Measurements from ENCODE around the gene KRTAP10-7. TPM values are rescaled to one million over a fixed set of nuclear protein-coding genes. Genes with fewer than 3 reads are reported as not detected.
"Not testable (repeated sequence)": the region's sequence is repeated elsewhere in the genome, so short reads cannot be mapped to it uniquely, and the experiment has no call there.

Gene KRTAP10-7
- total RNA-seq, 1 donor from 2014 or later, result not detected

DNA sequence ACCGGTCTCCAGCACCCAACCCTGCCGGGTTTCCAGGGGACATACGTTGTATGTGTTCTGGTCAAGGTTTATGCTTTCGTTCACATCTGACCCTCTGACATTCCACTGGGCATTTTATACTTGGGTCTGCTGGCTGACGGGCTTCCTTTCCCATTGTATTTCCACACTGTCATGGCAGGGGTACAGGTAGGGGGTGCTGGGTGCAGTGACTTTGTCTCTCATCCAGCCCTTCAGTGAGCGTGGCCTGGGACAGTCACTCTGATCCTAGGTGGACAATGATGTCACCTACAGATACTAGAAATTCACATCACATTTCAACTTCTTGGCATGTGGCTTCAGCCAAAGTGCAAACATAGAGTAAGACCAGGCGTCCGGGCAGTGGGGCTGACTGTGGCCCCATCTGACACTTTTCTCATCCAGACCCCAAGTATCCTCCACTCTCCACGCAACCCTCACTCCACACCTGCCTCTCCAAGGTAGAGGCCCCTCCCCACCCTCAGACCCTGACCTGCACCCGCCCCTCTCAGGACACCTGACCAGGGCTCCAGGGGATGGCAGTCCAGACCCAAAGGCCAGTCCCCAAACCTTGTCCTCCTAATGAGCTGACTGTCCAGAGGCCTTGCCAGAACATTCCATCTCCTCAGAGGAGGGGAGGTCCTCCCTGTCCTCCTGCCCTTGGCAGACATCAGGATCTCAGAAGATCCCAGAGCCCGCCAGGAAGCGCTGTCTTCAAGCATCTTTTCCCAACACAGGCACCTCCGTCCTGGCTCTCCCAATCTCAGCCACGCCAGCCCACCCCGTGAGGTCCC, 36.0 kb downstream of the KRTAP10-7 start:
- Histone ChIP-seq H4K20me1 (ENCODE audit: low read depth) (no peaks in the 10 kb centered on the region), H3K79me2 (ENCODE audit: low read depth) (no peaks in the 10 kb centered on the region), H3K4me1 (peaks cover 7% of the 10 kb centered on the region), H2AFZ (replicated peaks) (no peak overlapping the region), H3K27me3 (no peaks in the 10 kb centered on the region), H3K27ac (no peak overlapping the region), H3K9me3 (ENCODE audit: low read depth) (peaks cover 8% of the 10 kb centered on the region), H3F3A (ENCODE audit: low read depth) (peaks cover 2% of the 10 kb centered on the region), H3K4me3 (no peak overlapping the region), H3K9ac (no peak overlapping the region), H3K36me3 (no peaks in the 10 kb centered on the region), H3K4me2 (no peak overlapping the region)
- H3K27ac Mint-ChIP-seq, result no peak overlapping the region
- TF ChIP-seq EZH2 (IDR thresholded peaks at IDR 0.05) (no peak), EZH2phosphoT487 (IDR thresholded peaks at IDR 0.05) (no peak)
- TF ChIP-seq, protein P1, sequence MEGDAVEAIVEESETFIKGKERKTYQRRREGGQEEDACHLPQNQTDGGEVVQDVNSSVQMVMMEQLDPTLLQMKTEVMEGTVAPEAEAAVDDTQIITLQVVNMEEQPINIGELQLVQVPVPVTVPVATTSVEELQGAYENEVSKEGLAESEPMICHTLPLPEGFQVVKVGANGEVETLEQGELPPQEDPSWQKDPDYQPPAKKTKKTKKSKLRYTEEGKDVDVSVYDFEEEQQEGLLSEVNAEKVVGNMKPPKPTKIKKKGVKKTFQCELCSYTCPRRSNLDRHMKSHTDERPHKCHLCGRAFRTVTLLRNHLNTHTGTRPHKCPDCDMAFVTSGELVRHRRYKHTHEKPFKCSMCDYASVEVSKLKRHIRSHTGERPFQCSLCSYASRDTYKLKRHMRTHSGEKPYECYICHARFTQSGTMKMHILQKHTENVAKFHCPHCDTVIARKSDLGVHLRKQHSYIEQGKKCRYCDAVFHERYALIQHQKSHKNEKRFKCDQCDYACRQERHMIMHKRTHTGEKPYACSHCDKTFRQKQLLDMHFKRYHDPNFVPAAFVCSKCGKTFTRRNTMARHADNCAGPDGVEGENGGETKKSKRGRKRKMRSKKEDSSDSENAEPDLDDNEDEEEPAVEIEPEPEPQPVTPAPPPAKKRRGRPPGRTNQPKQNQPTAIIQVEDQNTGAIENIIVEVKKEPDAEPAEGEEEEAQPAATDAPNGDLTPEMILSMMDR (IDR thresholded peaks at IDR 0.05), result no peak
- H3K4me3 Mint-ChIP-seq, result no peak overlapping the region
- peaks cover 14% of the 10 kb centered on the region for H3K27me3 Mint-ChIP-seq (ENCODE audit: insufficient read depth, low read depth)
- peaks cover 11% of the 10 kb centered on the region for H3K4me1 Mint-ChIP-seq
- DNase-seq (ENCODE audit: low spot score), result no peak
- H3K36me3 Mint-ChIP-seq, result no peaks in the 10 kb centered on the region
- peaks cover 19% of the 10 kb centered on the region for H3K9me3 Mint-ChIP-seq

DNA sequence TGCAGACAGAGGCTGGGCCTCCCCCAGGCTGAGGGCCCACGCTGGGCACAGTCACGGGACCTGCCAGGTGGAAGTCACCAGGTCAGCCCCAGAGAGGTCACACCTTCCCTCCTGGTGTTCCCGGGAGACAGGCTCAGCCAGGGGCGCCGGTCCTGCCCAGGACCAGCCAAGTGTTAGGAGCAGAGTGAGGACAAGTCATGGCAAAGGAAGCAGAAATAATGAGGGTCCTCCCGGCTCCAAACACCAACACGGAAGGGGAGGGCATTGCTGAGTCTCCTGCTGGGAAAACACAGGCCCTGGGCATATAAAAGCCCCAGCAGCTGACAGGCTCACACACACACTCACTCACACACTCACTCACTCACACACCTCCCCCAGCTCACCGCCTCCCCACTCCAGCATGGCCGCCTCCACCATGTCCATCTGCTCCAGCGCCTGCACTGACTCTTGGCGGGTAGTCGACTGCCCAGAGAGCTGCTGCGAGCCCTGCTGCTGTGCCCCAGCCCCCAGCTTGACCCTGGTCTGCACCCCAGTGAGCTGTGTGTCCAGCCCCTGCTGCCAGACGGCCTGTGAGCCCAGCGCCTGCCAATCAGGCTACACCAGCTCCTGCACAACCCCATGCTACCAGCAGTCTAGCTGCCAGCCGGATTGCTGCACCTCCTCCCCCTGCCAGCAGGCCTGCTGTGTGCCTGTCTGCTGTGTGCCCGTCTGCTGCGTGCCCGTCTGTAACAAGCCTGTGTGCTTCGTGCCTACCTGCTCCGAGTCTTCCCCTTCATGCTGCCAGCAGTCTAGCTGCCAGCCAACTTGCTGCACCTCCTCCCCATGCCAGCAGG, 36.8 kb downstream of the KRTAP10-7 start, which contains the start of gene KRTAP10-10:
Gene KRTAP10-10 (plus strand): TSS at position 339 of the 833 bp plus-strand sequence. CDS start 62 bp downstream, at position 401.
- Histone ChIP-seq H4K20me1 (ENCODE audit: low read depth) (no peaks in the 10 kb centered on the region), H3K27me3 (no peaks in the 10 kb centered on the region), H3K79me2 (ENCODE audit: low read depth) (no peaks in the 10 kb centered on the region), H2AFZ (replicated peaks) (no peak within 1 kb of the TSS), H3F3A (ENCODE audit: low read depth) (no peaks in the 10 kb centered on the region), H3K4me2 (no peak within 1 kb of the TSS), H3K9me3 (ENCODE audit: low read depth) (peaks cover 5% of the 10 kb centered on the region), H3K9ac (no peak within 1 kb of the TSS), H3K4me3 (no peak within 1 kb of the TSS), H3K36me3 (no peaks in the 10 kb centered on the region), H3K27ac (no peak within 1 kb of the TSS), H3K4me1 (peaks cover 7% of the 10 kb centered on the region)
- Mint-ChIP-seq H3K36me3 (no peaks in the 10 kb centered on the region), H3K27me3 (ENCODE audit: insufficient read depth, low read depth) (peaks cover 14% of the 10 kb centered on the region), H3K4me1 (peaks cover 11% of the 10 kb centered on the region), H3K4me3 (no peak within 1 kb of the TSS), H3K27ac (peak within 1 kb of the TSS; percentile 51), H3K9me3 (peaks cover 14% of the 10 kb centered on the region)
- DNase-seq (ENCODE audit: low spot score), result no peak
- TF ChIP-seq, protein P1 (IDR thresholded peaks at IDR 0.05), result no peak
- TF ChIP-seq EZH2phosphoT487 (IDR thresholded peaks at IDR 0.05), result no peak
- no peak for TF ChIP-seq EZH2 (IDR thresholded peaks at IDR 0.05)

DNA sequence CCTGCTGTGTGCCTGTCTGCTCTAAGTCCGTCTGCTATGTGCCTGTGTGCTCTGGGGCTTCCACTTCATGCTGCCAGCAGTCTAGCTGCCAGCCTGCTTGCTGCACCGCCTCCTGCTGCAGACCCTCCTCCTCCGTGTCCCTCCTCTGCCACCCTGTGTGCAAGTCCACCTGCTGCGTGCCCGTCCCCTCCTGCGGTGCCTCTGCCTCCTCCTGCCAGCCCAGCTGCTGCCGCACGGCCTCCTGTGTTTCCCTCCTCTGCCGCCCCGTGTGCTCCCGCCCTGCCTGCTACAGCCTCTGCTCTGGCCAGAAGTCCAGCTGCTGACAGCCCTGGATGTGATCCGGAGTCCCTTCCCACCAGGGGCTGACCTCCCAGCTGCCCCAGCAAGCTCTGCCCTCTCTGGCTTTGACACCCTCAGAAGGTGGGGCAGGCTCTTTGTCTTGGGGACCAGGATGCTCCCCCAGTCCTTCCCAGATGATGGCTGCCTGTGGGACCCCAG, 37.5 kb downstream of the KRTAP10-7 start:
- not testable (repeated sequence) for H3F3A ChIP-seq (ENCODE audit: low read depth); H2AFZ ChIP-seq (replicated peaks); H3K27me3 ChIP-seq; H3K79me2 ChIP-seq (ENCODE audit: low read depth); H3K27ac ChIP-seq; H4K20me1 ChIP-seq (ENCODE audit: low read depth); H3K9me3 ChIP-seq (ENCODE audit: low read depth); H3K4me2 ChIP-seq; H3K4me3 Mint-ChIP-seq; H3K36me3 Mint-ChIP-seq; H3K4me1 ChIP-seq; H3K4me3 ChIP-seq; DNase-seq (ENCODE audit: low spot score); H3K36me3 ChIP-seq; H3K9ac ChIP-seq
- peaks cover 14% of the 10 kb centered on the region for H3K27me3 Mint-ChIP-seq (ENCODE audit: insufficient read depth, low read depth)
- peaks cover 13% of the 10 kb centered on the region for H3K9me3 Mint-ChIP-seq
- H3K27ac Mint-ChIP-seq, result peak overlapping the region; percentile 25
- H3K4me1 Mint-ChIP-seq, result peaks cover 11% of the 10 kb centered on the region

DNA sequence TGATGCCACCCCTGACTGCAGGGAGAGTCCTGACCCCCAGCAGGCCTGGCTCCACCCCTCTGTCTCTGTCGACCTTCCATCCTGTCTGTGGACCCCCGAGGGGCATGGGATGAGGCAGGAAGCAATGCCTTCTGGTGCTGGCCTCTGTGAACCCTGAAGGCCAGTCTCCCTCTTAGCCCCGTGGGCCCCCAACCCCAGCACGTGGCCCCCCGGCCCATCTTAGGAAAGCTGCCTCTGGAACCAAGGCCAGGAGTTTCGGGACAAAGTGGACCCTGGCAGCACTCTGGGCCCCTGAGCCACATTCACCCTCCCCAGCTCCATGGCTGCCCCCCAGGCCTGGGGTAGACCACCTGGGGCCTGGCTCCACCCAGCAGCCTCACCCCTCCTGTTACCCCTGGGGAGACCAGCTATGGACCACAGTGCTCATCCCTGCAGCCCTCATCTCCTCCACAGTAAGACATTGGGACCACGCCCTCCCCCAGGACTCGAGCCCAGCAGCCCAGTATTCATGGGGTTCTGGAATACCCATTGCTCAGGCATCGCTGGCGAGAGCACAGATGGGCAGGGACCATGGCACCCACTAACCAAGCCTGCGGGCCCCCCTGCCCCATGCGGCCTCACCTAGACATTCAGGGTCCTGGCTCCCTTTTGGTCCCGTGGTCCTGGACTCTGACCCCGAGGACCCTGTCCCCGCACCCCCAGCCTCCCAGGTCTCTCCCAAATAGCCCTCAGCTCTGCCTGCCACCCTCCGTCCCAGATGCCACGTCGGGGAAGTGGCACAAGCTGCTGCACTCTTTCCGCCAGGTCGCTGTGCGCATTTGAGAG, 38.3 kb downstream of the KRTAP10-7 start:
- not testable (repeated sequence) for H3K36me3 ChIP-seq; H3K4me3 ChIP-seq; H3K4me1 ChIP-seq; H3F3A ChIP-seq (ENCODE audit: low read depth); H3K4me3 Mint-ChIP-seq; H3K27me3 ChIP-seq; H2AFZ ChIP-seq (replicated peaks); H3K4me2 ChIP-seq; H3K79me2 ChIP-seq (ENCODE audit: low read depth); DNase-seq (ENCODE audit: low spot score); H3K27ac Mint-ChIP-seq; H3K9ac ChIP-seq; H3K36me3 Mint-ChIP-seq; H3K9me3 ChIP-seq (ENCODE audit: low read depth); H3K27ac ChIP-seq; H4K20me1 ChIP-seq (ENCODE audit: low read depth)
- H3K9me3 Mint-ChIP-seq, result peaks cover 13% of the 10 kb centered on the region
- peaks cover 14% of the 10 kb centered on the region for H3K27me3 Mint-ChIP-seq (ENCODE audit: insufficient read depth, low read depth)
- H3K4me1 Mint-ChIP-seq, result peaks cover 13% of the 10 kb centered on the region
